ENCODE results near the gene DRD2. TPM values are rescaled to one million over a fixed set of nuclear protein-coding genes. Genes with fewer than 3 reads are reported as not detected.

DRD2 gene
- total and polyA plus RNA-seq, 9 donors = 0.07 to 0.32 (median 0.15) TPM; not detected in 2

DNA sequence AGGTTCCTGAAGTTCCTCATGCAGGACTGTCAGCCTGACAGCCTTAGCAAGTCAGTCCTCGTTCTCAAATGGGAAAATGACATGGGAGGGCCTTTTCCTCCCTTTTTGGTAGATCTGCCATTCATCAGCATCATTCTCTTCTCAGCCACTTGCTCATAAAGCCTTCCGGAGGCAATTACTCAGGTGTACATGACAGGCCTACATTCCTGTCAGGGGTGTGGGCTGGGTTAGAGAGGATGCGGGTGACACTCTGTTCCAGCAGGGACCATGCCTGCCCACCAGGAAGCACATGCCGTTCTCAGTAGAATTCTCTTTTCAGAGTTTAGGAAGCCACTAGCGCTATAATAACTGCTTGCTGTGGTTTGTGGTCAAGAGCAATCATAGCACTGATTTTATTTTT, 111.8 kb downstream of the DRD2 start:
- Histone ChIP-seq H3K27me3 (ENCODE audit: control insufficient read depth, insufficient read depth, low read length) (no peaks in the 10 kb centered on the region), H3K4me3 (ENCODE audit: low read length) (no peak overlapping the region), H3K27ac (ENCODE audit: low read length) (no peak overlapping the region), H3K36me3 (ENCODE audit: control insufficient read depth, insufficient read depth, low read length) (peaks cover 57% of the 10 kb centered on the region), H3K9me3 (replicated peaks; ENCODE audit: control insufficient read depth, low read depth, low read length) (no peaks in the 10 kb centered on the region), H3K4me1 (ENCODE audit: control insufficient read depth, insufficient read depth, low read length) (no peaks in the 10 kb centered on the region)
- no peak for DNase-seq
- WGBS (ENCODE audit: insufficient coverage) = 100% methylated on average over 1 of the region's 5 CpGs

Other genes with a start within 250 kb of the DRD2 start
- 6.6 TPM for gene TTC12, start 160.8 kb downstream of the DRD2 start, total RNA-seq
- gene TTC12, start 160.8 kb downstream of the DRD2 start, polyA plus RNA-seq (ENCODE audit: insufficient read depth in 1 of 8, insufficient read length in 8 of 8, low replicate concordance in 1 of 8) = 10 to 100 TPM in 2 of 8 donors, 1 to 10 TPM in 6; 6.5 to 11.2 (median 8.7) TPM
- 0.09 TPM for gene ANKK1, start 87.6 kb downstream of the DRD2 start, total RNA-seq
- gene ANKK1, start 87.6 kb downstream of the DRD2 start, polyA plus RNA-seq (ENCODE audit: insufficient read depth in 1 of 8, insufficient read length in 8 of 8, low replicate concordance in 1 of 8) = under 1 TPM in 7 of 8 donors, not detected in 1; 0.07 to 0.25 (median 0.12) TPM
- gene TMPRSS5, start 230.9 kb upstream of the DRD2 start, total RNA-seq = 0.80 TPM
- 1 to 10 TPM in 4 of 8 donors, under 1 TPM in 4; 0.41 to 3.5 (median 1.2) TPM for gene TMPRSS5, start 230.9 kb upstream of the DRD2 start, polyA plus RNA-seq (ENCODE audit: insufficient read depth in 1 of 8, insufficient read length in 8 of 8, low replicate concordance in 1 of 8)

Measured in muscle of leg (tissue), 11 donors.